ENCODE measurements around the gene PABPC1L.

GRCh38 chr20:44924541-44924940 is 14.7 kb downstream of the PABPC1L start:
- TF ChIP-seq EZH2 (IDR thresholded peaks at IDR 0.05) (no peak), POLR2AphosphoS5 (IDR thresholded peaks at IDR 0.05; ENCODE audit: borderline replicate concordance, low read depth, low read length) (no peak)

Data from SK-N-MC (cell line).